ENCODE measurements around the gene TRIOBP.

GRCh38 chr22:37692627-37693285, 4.1 kb upstream of the TRIOBP start:
- TF ChIP-seq REPIN1 (tag by site-specific recombination; IDR thresholded peaks at IDR 0.05; ENCODE audit: low read depth): no peak
- TF ChIP-seq CTCF (tag by site-specific recombination; IDR thresholded peaks at IDR 0.05): no peak
- TF ChIP-seq ZNF114 (tag by site-specific recombination; IDR thresholded peaks at IDR 0.05): no peak
- TF ChIP-seq ZBTB49 (tag by site-specific recombination; IDR thresholded peaks at IDR 0.05; ENCODE audit: low read depth): no peak
- no peak for TF ChIP-seq REST (tag by site-specific recombination; IDR thresholded peaks at IDR 0.05)
- no peak for TF ChIP-seq ZNF510 (tag by site-specific recombination; IDR thresholded peaks at IDR 0.05; ENCODE audit: insufficient replicate concordance)
- no peak for TF ChIP-seq ZBTB11 (tag by site-specific recombination; conservative IDR thresholded peaks at IDR 0.05; ENCODE audit: low read depth)
- no peak for TF ChIP-seq PRDM1 (tag by site-specific recombination; IDR thresholded peaks at IDR 0.05)
- TF ChIP-seq ZBTB6 (tag by site-specific recombination; IDR thresholded peaks at IDR 0.05): no peak
- TF ChIP-seq PRDM10 (tag by site-specific recombination; IDR thresholded peaks at IDR 0.05): no peak
- no peak for TF ChIP-seq ZNF274 (IDR thresholded peaks at IDR 0.05; ENCODE audit: low read length)
- no peak for TF ChIP-seq ZNF274 (tag by site-specific recombination; IDR thresholded peaks at IDR 0.05; ENCODE audit: borderline replicate concordance)
- no peak for TF ChIP-seq ZNF24 (tag by site-specific recombination; IDR thresholded peaks at IDR 0.05)

Data from HEK293 (cell line).